Heart left ventricle (tissue), 16 donors: ENCODE data around the gene MRPS18A. TPM values are rescaled to one million over a fixed set of nuclear protein-coding genes. Genes with fewer than 3 reads are reported as not detected.

Experiments used
- ATAC-seq, 4 donors: fragments of 200-7000 bp; cut with Tn5 transposase; one replicate each; pipeline ENCODE4 v1.9.1; 2020 to 2022; ENCODE audit warnings: moderate library complexity in 4 of 4, mild to moderate bottlenecking in 3 of 4, moderate number of reproducible peaks in 1 of 4
- DNase-seq, 5 donors: peaks; one replicate each; pipeline ENCODE4 v3.0.0-alpha.2; 2020
- H3K27ac ChIP-seq, 12 donors: fragments of 200-600 bp; sonication (generic) in 4 of 12; one replicate each; pipeline versions ENCODE4 v1.5.0 to v1.8.0; 2016 to 2022; ENCODE audit warnings: mild to moderate bottlenecking in 2 of 12
- H3K27me3 ChIP-seq, 9 donors: fragments of 200-600 bp; sonication (generic) in 2 of 9; one replicate each; pipeline versions ENCODE4 v1.5.1 to v1.8.0; 2016 to 2022; ENCODE audit warnings: mild to moderate bottlenecking in 3 of 9
- H3K36me3 ChIP-seq, 9 donors: fragments of 200-600 bp; sonication (generic) in 2 of 9; one replicate each; pipeline versions ENCODE4 v1.5.0 to v1.8.0; 2018 to 2022; ENCODE audit warnings: mild to moderate bottlenecking in 2 of 9
- H3K4me1 ChIP-seq, 12 donors: fragments of 200-600 bp; sonication (generic) in 4 of 12; one replicate each; pipeline versions ENCODE4 v1.5.0 to v1.8.0; 2016 to 2022; ENCODE audit warnings: mild to moderate bottlenecking in 3 of 12
- H3K4me3 ChIP-seq, 12 donors: fragments of 200-600 bp; sonication (generic) in 4 of 12; one replicate each; pipeline versions ENCODE4 v1.5.0 to v1.8.0; 2017 to 2022; ENCODE audit warnings: mild to moderate bottlenecking in 9 of 12, moderate library complexity in 4 of 12
- H3K9me3 ChIP-seq, 12 donors: fragments of 200-600 bp; sonication (generic) in 4 of 12; one replicate each; pipeline versions ENCODE4 v1.5.0 to v1.8.0; 2016 to 2022; ENCODE audit warnings: mild to moderate bottlenecking in 1 of 12
- POLR2A ChIP-seq, 2 donors: fragments of 450-650 bp; IDR thresholded peaks; one replicate each; pipeline ENCODE4 v1.6.1; 2017; ENCODE audit warnings: antibody characterized with exemption in 2 of 2, mild to moderate bottlenecking in 2 of 2, moderate library complexity in 2 of 2
- WGBS, 4 donors: extraction: QIAGEN DNeasy Blood & Tissue Kit in 2 of 4; methylation state at CpG; one replicate each; pipeline versions ENCODE4 v1.1.5 to v1.1.7; 2013 to 2018; 5-methylcytosine and 5-hydroxymethylcytosine counted together
- intact Hi-C, 10 donors: fragments of 100-400 bp; cut with DNase I; formaldehyde crosslinking; loops; one replicate each; pipeline versions ENCODE4 v1.11.1 to v1.14.2; 2022
- polyA plus RNA-seq, 2 donors: library from polyadenylated mRNA; stranded (reverse); fragments of 200-250 nt; gene quantifications; one replicate each; pipeline ENCODE4 v1.2.3, GENCODE V29; 2013
- total RNA-seq, 9 donors: library from RNA; depleted of rRNA in 2 of 9; stranded (reverse); fragments of >200 nt in 2 of 9; fragmentation: NEBNext Ultra II Directional in 3 of 9; extraction: Animal tissue kit (Norgen Biotek cat#: 25700) in 3 of 9; gene quantifications; one replicate each; pipeline versions ENCODE4 v1.1.0 to v1.2.4, GENCODE V29; 2016 to 2023
- TF ChIP-seq, protein P1 (sequence below), 12 donors: fragments of 200-600 bp; sonication (generic) in 4 of 12; IDR thresholded peaks; one replicate each; pipeline versions ENCODE4 v1.5.0 to v1.8.0; 2018 to 2022; ENCODE audit warnings: antibody characterized with exemption in 12 of 12, mild to moderate bottlenecking in 5 of 12
- donor health status: ischemic (EF 13 %, LVEDD 7.1; RV severe dilation, severe dysfunction).
- donor health status: healthy with polysubstance abuse.
- donor health status: DM: no; HTN: yes; CAD: no.
- donor health status: DM: no; HTN: no; CAD: no.
- donor health status: ischemic (EF 25% LVEDD 6.9; RV normal size, moderate dysfunction).
- donor health status: ischemic (EF 25% LVEDD 5.7; RV mildly dilated, moderate dysfunction).
- donor health status: healthy.
- donor health status: DM: yes; HTN: yes; CAD: no.
- donor health status: ischemic (EF 35%, LVEDD 5.7; RV mildly dilated, moderate dysfunction).
- donor health status: nonischemic (EF 11% LVEDD 7.7; RV severe dilation, severe dysfunction).
- donor health status: DM: yes; HTN: yes; CAD: no.
- donor health status: PGD.
- donor health status: ischemic (EF 29% LVEDD 5.4; RV normal size, mild dysfunction).
- donor health status: nonischemic (EF 23%, LVEDD 6.1; RV moderate dilation, normal function).

Gene MRPS18A
- total and polyA plus RNA-seq, 11 donors, result 37.4 to 105 (median 44.3) TPM

DNA sequence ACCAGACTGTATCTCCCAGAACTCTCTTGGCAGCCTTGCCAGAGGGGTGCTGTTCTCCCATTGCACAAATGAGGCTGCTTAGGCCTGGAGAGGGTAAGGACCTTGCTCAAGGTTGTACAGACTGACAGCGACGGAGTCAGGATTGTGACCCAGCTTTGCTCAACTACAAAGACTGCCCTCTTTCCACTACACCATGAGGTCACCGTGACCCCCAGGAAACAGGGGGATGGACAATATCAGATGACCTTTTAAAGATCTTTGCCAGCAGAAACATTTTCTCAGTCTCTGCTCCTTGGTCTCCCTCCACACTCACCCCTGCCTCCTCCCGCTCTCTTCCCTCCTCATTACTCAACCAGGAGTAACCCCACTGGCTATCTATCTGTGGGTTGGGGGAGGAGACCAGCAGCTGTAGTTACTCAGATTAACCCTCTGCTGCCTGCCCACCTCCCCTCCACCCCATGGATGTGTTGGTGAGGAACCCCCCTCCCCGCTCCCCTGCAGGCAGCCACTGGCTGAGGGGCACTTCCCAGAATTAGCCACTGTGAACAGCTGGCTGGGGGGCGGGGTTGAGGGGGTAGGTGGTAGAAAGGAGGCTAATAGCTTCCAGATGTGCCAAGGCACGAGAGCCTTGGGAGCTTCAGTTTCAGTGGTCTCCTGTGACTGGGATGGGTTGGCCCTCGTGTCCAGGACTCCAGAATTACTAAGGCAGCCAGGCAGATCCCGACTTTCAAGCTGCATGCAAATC, 26.9 kb upstream of the MRPS18A start:
- no peaks in the 10 kb centered on the region for H3K27me3 ChIP-seq
- H3K9me3 ChIP-seq, result no peaks in the 10 kb centered on the region
- intact Hi-C loops, result loop anchor here in 1 of 10 donors (5.0 kb wide), 1 partner anchor 32 kb away; no protein-coding TSS in a partner anchor
- H3K4me1 ChIP-seq, result peaks cover 3 to 59% (median 28%) of the 10 kb centered on the region in 12 donors
- ATAC-seq (peak in 2 of 4 donors; percentile 12 to 19), DNase-seq (peak in 2 of 5 donors; percentile 51 to 69)
- H3K4me3 ChIP-seq, result no peak overlapping the region
- H3K36me3 ChIP-seq, result no peaks in the 10 kb centered on the region
- TF ChIP-seq, protein P1, sequence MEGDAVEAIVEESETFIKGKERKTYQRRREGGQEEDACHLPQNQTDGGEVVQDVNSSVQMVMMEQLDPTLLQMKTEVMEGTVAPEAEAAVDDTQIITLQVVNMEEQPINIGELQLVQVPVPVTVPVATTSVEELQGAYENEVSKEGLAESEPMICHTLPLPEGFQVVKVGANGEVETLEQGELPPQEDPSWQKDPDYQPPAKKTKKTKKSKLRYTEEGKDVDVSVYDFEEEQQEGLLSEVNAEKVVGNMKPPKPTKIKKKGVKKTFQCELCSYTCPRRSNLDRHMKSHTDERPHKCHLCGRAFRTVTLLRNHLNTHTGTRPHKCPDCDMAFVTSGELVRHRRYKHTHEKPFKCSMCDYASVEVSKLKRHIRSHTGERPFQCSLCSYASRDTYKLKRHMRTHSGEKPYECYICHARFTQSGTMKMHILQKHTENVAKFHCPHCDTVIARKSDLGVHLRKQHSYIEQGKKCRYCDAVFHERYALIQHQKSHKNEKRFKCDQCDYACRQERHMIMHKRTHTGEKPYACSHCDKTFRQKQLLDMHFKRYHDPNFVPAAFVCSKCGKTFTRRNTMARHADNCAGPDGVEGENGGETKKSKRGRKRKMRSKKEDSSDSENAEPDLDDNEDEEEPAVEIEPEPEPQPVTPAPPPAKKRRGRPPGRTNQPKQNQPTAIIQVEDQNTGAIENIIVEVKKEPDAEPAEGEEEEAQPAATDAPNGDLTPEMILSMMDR (IDR thresholded peaks at IDR 0.05), result no peak
- no peak for TF ChIP-seq POLR2A (IDR thresholded peaks at IDR 0.05)
- 59 to 74% (median 70%) methylated on average over 7 to 9 of the region's 9 CpGs for WGBS, 4 donors
- H3K27ac ChIP-seq, result peak overlapping the region in 6 of 12 donors; percentile 22 to 86 (median 34)

DNA sequence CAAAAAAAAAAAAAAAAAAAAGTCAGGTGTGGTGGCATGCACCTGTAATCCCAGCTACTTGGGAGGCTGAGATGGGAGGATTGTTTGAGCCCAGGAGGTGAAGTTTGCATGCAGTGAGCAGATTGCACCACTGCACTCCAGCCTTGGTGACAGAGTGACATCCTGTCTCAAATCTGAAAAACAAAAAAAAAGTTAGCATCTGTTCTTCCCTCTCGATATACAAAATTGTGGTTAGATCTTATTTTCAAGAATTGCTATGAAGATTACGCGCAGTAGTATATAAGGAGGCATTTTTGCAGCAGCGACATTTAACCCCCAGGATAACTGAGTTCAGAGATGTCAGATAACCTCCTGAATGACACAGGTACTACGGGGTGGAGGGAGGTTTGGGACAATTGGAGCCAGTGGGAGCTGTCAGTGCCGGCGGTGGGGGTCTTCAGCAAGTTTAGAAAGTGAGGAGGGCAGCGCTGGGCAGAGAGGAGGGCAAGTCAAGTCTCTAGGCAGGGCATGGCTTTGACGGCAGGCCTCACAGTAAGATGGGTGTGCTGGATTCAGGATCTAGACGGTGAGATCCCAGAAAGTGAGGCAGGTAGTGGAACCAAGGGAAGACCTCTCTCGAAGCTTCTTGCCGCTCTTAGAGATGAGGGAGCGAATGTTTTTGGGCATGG, 26.2 kb upstream of the MRPS18A start:
- peak overlapping the region in 6 of 12 donors; percentile 22 to 86 (median 34) for H3K27ac ChIP-seq
- H3K9me3 ChIP-seq, result no peaks in the 10 kb centered on the region
- no peak overlapping the region for H3K4me3 ChIP-seq
- no peaks in the 10 kb centered on the region for H3K27me3 ChIP-seq
- intact Hi-C loops, result no loop called here
- no peak for DNase-seq
- WGBS, 4 donors, result 89 to 94% (median 91%) methylated on average over 13 of the region's 13 CpGs
- ATAC-seq, result no peak
- no peaks in the 10 kb centered on the region for H3K36me3 ChIP-seq
- peaks cover 0 to 59% (median 29%) of the 10 kb centered on the region in 12 donors for H3K4me1 ChIP-seq
- TF ChIP-seq, protein P1 (IDR thresholded peaks at IDR 0.05), result no peak
- TF ChIP-seq POLR2A (IDR thresholded peaks at IDR 0.05), result no peak

DNA sequence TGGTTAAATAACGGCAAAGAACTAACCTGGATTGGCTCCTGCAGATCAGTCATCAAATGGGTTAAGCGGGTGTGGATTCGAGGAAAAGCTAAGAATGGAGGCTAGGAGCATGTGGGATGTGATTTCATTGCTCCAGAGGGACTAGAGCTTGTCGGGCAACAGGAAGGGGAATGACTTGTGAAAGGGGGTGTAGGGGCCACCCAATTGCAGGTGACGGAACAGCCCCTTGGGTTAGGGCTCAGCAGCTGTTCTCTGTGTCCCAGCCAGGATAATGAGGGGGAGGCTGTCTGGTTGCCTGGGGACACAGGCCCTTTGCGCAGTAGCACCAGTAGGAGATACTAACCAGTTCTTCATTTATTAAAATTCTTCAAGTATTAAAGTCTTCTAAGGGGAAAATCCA, 25.0 kb upstream of the MRPS18A start:
- Histone ChIP-seq H3K9me3 (no peaks in the 10 kb centered on the region), H3K4me1 (peaks cover 0 to 50% (median 23%) of the 10 kb centered on the region in 12 donors), H3K27ac (peak overlapping the region in 7 of 12 donors; percentile 7 to 48 (median 15)), H3K4me3 (no peak overlapping the region), H3K36me3 (no peaks in the 10 kb centered on the region), H3K27me3 (no peaks in the 10 kb centered on the region)
- ATAC-seq, result peak in 3 of 4 donors; percentile 19 to 66 (median 19)
- TF ChIP-seq, protein P1 (IDR thresholded peaks at IDR 0.05), result no peak
- no peak for TF ChIP-seq POLR2A (IDR thresholded peaks at IDR 0.05)
- intact Hi-C loops, result no loop called here
- WGBS, 4 donors, result 55 to 62% (median 60%) methylated on average over 6 of the region's 6 CpGs
- peak in 3 of 5 donors; percentile 40 to 52 (median 41) for DNase-seq

DNA sequence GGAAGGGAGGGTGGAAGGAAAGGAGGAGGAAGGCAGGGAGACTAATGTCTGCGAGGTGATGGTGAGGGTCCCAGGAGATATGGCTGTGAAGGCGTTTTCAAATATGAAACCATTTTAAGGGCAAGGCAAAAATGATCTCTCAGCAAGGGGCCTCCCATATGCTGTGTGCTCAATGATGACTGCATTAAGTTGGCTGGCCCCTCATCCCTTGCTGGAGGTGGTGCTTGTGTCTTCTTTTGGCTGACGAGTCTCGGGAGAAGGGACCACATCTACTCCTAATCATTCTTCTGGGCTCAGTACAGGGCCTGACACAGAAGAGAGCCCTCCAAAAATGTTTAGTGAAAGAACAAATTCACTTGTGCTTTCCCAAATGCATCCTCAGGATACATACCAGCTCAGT, 23.0 kb upstream of the MRPS18A start:
- Histone ChIP-seq H3K9me3 (no peaks in the 10 kb centered on the region), H3K4me1 (peaks cover 0 to 49% (median 29%) of the 10 kb centered on the region in 12 donors), H3K27ac (peak overlapping the region in 3 of 12 donors; percentile 17 to 60 (median 54)), H3K36me3 (no peaks in the 10 kb centered on the region), H3K4me3 (no peak overlapping the region), H3K27me3 (no peaks in the 10 kb centered on the region)
- intact Hi-C loops, result no loop called here
- no peak for ATAC-seq
- TF ChIP-seq, protein P1 (IDR thresholded peaks at IDR 0.05), result no peak
- TF ChIP-seq POLR2A (IDR thresholded peaks at IDR 0.05), result no peak
- 76 to 85% (median 81%) methylated on average over 4 of the region's 4 CpGs for WGBS, 4 donors
- DNase-seq, result no peak
